GM12872 (cell line): ENCODE measurements around the gene C21orf91.

Source experiments
- TF ChIP-seq, protein P1 (sequence below): IDR thresholded peaks from 3 replicates; pipeline ENCODE4 v1.5.1; 2011; ENCODE audit warnings: low read depth, mild to moderate bottlenecking, low read length, moderate library complexity; ENCODE audit not compliant: insufficient read depth

The C21orf91 gene

DNA sequence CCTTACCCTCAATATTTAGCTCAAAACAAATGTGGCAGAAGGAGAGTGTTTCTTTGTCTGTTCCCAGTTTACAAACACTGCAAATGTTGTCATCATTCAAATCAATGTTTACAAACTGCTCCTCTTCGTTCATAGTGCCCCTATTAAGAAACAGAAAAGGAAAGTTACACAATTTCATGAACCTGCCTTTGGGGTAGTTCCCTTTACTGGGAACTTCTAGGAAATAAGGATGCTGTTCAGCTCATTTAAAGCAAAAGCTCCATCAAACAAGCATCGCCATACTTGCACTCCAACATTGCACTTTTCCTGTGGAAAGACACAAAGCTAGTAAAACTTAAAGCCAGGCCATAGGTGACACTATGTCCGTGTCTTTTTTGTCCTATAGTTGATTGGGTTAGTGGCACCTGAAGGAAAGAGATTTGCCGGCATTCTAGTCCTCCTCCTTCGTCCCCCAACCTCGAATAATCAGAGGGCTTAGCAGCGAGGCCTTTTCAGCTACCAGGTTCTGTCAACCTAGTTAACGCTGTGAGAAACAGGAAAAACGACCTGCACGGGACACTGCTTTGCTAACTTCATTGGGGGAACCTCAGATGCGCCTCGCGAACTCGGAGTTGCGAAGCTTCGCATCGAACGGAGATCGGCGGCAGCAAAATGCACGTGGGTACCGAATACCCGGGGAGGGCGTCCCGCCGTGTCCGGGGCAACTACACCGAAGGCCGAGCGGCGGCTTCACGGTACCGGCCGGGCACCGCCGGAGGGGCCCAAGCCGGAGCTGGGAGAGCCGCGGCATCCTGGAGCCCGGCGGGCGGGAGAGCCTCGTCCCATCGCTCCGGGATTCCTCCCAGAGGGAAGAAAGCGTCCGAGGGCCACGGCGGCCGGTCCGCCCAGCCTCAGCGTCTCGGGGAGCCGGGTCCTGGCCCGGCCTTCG is 706 bp downstream of the C21orf91 start:
- TF ChIP-seq, protein P1, sequence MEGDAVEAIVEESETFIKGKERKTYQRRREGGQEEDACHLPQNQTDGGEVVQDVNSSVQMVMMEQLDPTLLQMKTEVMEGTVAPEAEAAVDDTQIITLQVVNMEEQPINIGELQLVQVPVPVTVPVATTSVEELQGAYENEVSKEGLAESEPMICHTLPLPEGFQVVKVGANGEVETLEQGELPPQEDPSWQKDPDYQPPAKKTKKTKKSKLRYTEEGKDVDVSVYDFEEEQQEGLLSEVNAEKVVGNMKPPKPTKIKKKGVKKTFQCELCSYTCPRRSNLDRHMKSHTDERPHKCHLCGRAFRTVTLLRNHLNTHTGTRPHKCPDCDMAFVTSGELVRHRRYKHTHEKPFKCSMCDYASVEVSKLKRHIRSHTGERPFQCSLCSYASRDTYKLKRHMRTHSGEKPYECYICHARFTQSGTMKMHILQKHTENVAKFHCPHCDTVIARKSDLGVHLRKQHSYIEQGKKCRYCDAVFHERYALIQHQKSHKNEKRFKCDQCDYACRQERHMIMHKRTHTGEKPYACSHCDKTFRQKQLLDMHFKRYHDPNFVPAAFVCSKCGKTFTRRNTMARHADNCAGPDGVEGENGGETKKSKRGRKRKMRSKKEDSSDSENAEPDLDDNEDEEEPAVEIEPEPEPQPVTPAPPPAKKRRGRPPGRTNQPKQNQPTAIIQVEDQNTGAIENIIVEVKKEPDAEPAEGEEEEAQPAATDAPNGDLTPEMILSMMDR, result no peak

DNA sequence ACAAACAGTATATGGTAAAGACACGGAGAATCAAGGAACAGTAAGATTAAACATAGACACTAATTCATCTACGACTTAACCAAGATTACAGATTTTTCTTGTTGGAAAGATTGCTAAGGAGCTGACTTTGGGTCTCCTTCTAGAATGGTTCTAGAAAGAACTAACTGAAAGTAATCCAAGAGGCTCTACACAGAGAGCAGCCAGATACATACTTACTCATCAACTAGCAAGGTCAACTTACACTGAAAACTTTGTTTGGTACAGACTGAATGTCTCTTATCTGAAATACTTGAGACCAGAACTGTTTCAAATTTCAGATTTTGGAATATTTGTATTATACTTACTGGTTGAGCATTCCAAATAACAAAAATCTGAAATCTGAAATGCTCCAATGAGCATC is 5.8 kb downstream of the C21orf91 start:
- TF ChIP-seq, protein P1, result no peak

DNA sequence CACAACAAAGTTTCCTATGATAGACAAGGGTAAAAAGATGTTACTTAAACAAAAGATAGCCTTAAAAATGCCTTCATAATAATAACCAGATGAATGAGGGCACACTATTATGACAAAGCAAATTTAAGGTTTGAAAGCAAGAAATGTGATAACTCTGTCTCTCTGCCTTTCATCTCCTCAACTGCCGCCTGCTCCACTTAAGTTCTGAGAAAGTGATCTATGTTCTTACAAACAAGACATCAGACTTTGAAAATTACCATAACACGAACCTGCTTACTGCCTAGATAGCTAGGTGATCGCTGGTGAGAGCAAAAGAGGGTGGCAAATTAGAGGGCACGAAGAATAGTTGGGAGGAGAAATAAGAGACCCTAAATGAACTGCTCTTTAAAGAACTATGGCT is 13.2 kb downstream of the C21orf91 start:
- TF ChIP-seq, protein P1, result no peak

DNA sequence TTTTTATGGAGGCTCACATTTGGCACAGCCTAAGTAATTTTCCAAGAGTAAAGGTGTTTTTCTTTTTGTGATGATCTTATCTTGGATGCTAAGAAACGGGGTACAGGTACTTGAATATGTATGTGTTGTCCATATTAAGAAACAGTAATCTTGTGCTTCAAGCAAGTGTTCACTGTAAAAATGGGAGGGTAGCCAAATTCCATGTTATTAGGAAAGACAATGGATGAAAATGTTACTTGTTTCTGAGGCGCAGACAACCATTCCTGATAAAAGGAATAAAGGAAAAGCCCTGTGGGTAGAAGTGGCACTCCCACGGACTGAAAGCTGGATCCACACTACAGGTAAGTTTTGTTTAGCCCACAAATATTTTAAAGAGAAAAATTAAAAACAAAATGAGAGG is 15.6 kb downstream of the C21orf91 start:
- TF ChIP-seq, protein P1, result no peak

DNA sequence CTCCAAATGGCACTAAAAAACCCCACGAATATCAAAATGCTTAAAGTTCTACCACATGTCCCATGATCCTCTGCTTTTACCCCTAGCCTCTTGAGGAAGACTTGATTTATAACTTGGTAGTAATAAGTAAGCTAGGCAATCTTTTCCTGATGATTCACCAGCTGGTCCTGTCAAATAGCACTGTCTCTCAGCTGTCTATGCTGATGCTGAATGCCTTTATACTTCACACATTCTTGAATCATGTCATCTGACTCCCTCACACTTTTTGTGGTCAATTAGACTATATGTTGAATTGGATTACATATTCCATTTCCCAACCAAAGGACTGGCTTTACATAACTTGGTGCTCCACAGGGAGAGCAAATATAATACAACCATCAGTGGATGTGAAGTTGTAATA is 16.6 kb downstream of the C21orf91 start:
- TF ChIP-seq, protein P1, result no peak

DNA sequence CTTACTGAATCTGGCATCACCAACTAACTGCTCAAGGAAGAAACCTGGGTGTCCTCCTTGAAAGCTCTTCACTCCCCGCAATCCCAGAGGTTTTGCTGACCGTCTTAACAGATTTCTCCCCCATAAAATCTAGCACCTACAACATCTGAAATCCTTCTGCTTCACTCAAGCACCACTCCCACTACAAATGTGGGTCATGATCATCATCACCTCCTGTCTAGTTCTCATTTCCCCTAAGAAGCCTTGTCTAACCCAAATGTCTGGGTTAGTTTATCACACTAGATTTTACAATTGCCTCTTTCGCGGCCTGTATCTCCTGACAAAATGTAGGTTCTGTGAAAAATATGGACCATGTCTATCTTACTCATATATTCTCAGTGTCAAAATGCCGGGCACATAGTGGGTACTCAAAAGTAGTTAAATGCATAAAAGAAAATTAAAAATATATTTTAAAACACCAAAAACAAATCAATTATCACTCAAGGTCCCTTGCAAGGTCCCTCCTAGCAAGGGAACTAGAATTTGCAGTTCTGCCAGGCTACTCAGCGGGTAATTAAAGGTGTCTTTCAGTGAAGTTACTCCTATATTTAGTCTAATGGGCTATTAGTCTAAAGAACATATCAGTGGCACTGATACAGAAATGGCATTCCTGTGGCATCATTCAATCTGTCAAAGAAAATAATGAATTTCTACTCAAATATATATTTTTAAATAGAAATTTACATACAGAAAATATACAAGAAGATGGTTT is 19.6 kb downstream of the C21orf91 start:
- TF ChIP-seq, protein P1, result no peak

DNA sequence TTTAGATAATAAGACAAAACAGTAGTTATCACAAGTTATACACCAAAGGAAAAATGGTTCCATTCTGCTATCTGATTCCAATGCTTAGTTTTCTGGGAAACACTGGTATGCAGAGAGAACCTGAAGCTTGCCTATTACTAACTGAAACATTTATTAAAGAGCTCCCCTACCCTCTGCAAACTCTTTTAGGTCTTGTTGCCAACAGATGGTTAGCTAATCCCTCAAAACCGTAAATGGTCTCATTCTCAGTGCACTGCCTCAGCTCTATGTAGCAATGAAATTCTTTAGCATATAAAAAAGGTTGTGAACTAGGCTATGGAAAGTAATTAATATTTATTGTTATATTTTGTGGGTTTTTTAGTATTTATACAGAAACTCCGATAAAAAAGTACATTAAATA is 20.4 kb downstream of the C21orf91 start:
- TF ChIP-seq, protein P1, result no peak
